GM10266 (cell line): Measurements from ENCODE around the gene APLP2.
"Not testable (repeated sequence)": the region's sequence is repeated elsewhere in the genome, so short reads cannot be mapped to it uniquely, and the experiment has no call there.

ENCODE experiments used
- DNase-seq: peaks from one replicate; pipeline ENCODE4 v3.0.0; 2012; ENCODE audit errors: extremely low spot score
- TF ChIP-seq, protein P1 (sequence below): IDR thresholded peaks from 2 replicates; pipeline ENCODE4 v1.5.1; 2012; ENCODE audit warnings: mild to moderate bottlenecking, low read depth; ENCODE audit not compliant: control insufficient read depth, insufficient read depth; ENCODE audit errors: missing control alignments

Gene APLP2

DNA sequence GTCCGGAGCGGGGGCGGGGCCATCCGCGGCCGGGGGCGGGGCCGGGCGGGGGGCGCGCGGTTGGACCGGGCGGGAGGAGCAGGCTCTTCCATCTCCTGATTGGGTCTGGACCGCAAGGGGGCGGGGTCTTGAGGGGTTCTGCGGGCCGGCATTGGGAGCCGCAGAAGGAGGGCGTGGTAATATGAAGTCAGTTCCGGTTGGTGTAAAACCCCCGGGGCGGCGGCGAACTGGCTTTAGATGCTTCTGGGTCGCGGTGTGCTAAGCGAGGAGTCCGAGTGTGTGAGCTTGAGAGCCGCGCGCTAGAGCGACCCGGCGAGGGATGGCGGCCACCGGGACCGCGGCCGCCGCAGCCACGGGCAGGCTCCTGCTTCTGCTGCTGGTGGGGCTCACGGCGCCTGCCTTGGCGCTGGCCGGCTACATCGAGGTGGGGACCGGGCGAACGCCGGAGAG lies at the start of gene APLP2:
TSS of gene APLP2 (plus strand) at position 236 of the 450 bp plus-strand sequence. CDS start at position 320, 84 bp downstream.
- DNase-seq = peak; percentile 99
- TF ChIP-seq, protein P1, sequence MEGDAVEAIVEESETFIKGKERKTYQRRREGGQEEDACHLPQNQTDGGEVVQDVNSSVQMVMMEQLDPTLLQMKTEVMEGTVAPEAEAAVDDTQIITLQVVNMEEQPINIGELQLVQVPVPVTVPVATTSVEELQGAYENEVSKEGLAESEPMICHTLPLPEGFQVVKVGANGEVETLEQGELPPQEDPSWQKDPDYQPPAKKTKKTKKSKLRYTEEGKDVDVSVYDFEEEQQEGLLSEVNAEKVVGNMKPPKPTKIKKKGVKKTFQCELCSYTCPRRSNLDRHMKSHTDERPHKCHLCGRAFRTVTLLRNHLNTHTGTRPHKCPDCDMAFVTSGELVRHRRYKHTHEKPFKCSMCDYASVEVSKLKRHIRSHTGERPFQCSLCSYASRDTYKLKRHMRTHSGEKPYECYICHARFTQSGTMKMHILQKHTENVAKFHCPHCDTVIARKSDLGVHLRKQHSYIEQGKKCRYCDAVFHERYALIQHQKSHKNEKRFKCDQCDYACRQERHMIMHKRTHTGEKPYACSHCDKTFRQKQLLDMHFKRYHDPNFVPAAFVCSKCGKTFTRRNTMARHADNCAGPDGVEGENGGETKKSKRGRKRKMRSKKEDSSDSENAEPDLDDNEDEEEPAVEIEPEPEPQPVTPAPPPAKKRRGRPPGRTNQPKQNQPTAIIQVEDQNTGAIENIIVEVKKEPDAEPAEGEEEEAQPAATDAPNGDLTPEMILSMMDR = no peak

DNA sequence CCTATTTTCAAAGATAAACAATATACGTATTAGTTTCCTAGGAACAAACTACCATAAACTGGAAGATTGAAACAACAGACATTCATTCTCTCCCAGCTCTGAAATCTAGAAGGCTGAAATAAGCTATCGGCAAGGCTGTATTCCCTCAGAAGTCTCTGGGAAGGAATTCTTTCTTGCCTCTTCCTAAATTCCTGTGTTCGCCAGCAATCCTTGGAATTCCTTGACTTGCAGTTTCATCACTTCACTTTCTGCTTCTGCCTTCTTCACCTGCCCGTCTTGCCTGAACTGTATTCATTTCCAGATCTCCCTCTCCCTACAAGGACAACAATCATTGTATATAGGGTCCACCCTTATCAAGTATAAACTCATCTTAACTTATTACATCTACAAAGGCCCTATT lies 49.4 kb upstream of the APLP2 start:
- TF ChIP-seq, protein P1 = no peak
- DNase-seq = no peak

DNA sequence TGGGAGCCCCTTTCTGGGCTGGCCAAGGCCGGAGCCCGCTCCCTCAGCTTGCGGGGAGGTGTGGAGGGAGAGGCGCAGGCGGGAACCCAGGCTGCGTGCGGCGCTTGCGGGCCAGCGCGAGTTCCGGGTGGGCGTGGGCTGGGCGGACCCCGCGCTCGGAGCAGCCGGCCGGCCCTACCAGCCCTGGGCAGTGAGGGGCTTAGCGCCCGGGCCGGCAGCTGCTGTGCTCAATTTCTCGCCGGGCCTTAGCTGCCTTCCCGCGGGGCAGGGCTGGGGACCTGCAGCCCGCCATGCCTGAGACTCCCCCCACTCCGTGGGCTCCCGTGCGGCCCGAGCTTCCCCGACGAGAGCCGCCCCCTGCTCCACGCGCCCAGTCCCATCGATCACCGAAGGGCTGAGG lies 48.1 kb upstream of the APLP2 start:
- not testable (repeated sequence) for DNase-seq

DNA sequence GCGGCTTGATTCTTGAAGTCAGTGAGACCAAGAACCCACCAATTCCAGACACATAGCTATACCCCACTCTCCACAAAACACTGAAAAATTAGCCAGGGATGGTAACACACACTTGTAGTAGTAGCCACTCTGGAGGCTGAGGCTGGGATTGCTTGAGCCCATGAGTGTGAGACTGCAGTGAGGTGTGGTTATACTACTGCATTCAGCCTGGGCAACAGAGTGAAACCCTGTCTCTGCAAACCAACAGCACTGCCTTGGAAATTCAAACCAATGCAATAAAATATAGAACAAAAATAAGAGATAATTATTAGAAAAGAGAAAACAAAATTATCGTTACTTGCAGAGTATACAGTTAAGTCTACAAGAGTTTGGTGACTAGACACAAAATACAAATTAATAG lies 46.9 kb upstream of the APLP2 start:
- no peak for DNase-seq
- TF ChIP-seq, protein P1 = no peak

DNA sequence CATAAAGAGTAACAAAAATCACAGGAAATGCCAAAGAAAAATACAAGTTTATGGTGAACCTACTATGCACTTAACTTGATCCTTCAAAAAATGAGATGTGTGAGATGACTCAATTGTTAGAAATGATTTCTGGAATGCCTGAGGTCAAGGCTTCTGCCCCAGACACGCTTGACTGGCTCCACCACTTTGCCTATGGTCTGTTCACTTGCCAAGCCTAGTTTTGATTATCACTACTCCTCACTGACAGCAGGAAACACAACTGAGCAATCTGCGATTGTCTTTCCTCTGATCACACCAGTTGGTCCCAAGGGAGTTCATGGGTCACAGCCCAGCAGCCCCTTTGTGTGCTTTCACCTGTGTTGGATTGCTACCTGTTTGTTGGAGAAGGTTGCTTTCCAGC lies 46.5 kb upstream of the APLP2 start:
- no peak for DNase-seq
- TF ChIP-seq, protein P1 = no peak

DNA sequence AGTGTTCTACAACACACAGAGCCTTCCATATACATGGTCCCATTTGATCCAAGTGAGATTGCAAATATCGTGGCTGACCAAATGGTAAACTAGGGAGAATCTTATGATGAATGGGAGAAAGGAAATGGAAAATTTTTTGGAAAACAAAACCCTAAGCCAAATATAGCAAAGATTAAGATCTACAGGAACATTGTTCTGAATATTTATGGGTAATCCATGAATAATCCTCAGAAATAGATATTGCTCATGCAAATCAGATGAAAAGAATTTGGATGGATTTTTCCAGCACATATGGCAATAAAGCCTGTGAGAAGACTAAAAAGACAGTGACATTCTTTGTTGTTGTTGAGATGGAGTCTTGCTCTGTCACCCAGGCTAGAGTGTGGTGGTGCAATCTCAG lies 45.3 kb upstream of the APLP2 start:
- TF ChIP-seq, protein P1 = no peak
- DNase-seq = no peak

DNA sequence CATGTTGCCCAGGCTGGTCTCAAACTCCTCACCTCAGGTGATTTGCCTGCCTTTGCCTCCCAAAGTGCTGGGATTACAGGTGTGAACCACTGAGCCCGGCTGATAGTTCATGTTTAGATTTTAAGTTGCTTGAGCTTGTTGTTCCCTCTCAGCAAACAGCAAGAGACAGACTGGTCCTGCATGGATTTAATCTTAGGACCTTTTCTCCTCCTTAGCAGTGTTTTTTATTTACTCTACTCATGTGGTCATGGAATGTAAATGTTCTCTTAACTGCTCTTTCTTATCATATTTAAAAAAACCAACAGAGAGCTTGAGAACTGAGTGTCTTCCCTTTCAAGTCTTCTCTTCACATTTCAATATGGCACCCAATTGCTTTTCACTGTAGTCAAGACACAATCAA lies 44.3 kb upstream of the APLP2 start:
- TF ChIP-seq, protein P1 = no peak
- no peak for DNase-seq

DNA sequence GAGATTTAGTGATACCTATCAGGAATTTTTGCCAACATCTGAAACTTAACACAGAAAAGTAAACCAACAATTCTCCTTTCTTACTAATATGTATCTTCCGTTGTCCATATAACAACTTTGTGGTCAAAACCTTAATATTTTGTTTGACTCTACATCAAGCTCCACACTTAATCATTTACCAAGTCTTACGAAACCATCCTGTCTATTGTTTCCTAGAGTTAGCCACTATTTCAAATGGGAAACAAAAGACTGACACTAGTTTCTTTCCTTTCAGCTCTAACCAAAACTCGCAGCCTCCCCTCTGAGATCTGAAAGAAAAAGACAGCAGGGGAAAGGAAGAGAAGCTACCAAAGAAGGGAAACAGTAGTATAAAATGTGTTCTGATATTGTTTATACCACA lies 40.6 kb upstream of the APLP2 start:
- no peak for DNase-seq
- TF ChIP-seq, protein P1 = no peak
